Activated T-cell treated with anti-CD3 and anti-CD28 coated beads, Interleukin-2, amount 50 U/mL, for 48 hours (primary cell): ENCODE measurements around the gene TSLP.
A peak's percentile ranks its signal among the peaks of the same experiment; 100 is the strongest.

ENCODE experiments used
- DNase-seq, 2 experiments: peaks; one replicate each; pipeline ENCODE4 v3.0.0-alpha.2; 2020

Gene TSLP

GRCh38 chr5:111071413-111071812 is at the start of gene TSLP:
TSS of gene TSLP (plus strand) at chr5:111071713. CDS start at chr5:111071891, 178 bp downstream.
- no peak for DNase-seq

GRCh38 chr5:111022301-111022700 is 49.2 kb upstream of the TSLP start:
- DNase-seq: no peak

- no peak for DNase-seq
Measured at GRCh38 chr5:111028865-111029264, 42.6 kb upstream of the TSLP start.

GRCh38 chr5:111043712-111044506 is 27.6 kb upstream of the TSLP start:
- DNase-seq: no peak

GRCh38 chr5:111058064-111058463 is 13.4 kb upstream of the TSLP start:
- no peak for DNase-seq

- DNase-seq: no peak
Measured at GRCh38 chr5:111060169-111060568, 11.3 kb upstream of the TSLP start.

- no peak for DNase-seq
Measured at GRCh38 chr5:111061618-111062017, 9.9 kb upstream of the TSLP start.

GRCh38 chr5:111063709-111064322 is 7.7 kb upstream of the TSLP start:
- no peak for DNase-seq

- no peak for DNase-seq
Measured at GRCh38 chr5:111066261-111066938, 5.1 kb upstream of the TSLP start.

- no peak for DNase-seq
Measured at GRCh38 chr5:111068213-111068612, 3.3 kb upstream of the TSLP start.

- no peak for DNase-seq
Measured at GRCh38 chr5:111069839-111070238, 1.7 kb upstream of the TSLP start.

- peak; percentile 56 to 57 for DNase-seq
Measured at GRCh38 chr5:111070272-111071134, 1.0 kb upstream of the TSLP start.

- DNase-seq: peak; percentile 77 to 79
Measured at GRCh38 chr5:111072949-111073682, 1.6 kb downstream of the TSLP start.

GRCh38 chr5:111074244-111074643 is 2.7 kb downstream of the TSLP start:
- DNase-seq: no peak

GRCh38 chr5:111075520-111075919 is 4.0 kb downstream of the TSLP start:
- no peak for DNase-seq

GRCh38 chr5:111076091-111076490 is 4.6 kb downstream of the TSLP start:
- DNase-seq: no peak

- DNase-seq: no peak
Measured at GRCh38 chr5:111077678-111078077, 6.2 kb downstream of the TSLP start.

- DNase-seq: no peak
Measured at GRCh38 chr5:111079846-111080245, 8.3 kb downstream of the TSLP start.

GRCh38 chr5:111083323-111083722 is 11.8 kb downstream of the TSLP start:
- DNase-seq: no peak

GRCh38 chr5:111092062-111092853 is 20.7 kb downstream of the TSLP start, which contains the start of gene WDR36:
TSS of gene WDR36 (plus strand) at chr5:111092348. CDS start at chr5:111092457, 109 bp downstream.
- DNase-seq: peak; percentile 95 to 97

- no peak for DNase-seq
Measured at GRCh38 chr5:111095982-111096381, 24.5 kb downstream of the TSLP start.
